HG02943 (cell line): ENCODE data around the gene B3GAT3.
"Not testable (repeated sequence)": the region's sequence is repeated elsewhere in the genome, so short reads cannot be mapped to it uniquely, and the experiment has no call there.

ENCODE experiments used
- ATAC-seq: cut with Tn5 transposase; IDR thresholded peaks from one replicate; pipeline ENCODE4 v1.9.1; 2021; ENCODE audit warnings: mild to moderate bottlenecking, low read depth, moderate library complexity; ENCODE audit not compliant: unreplicated experiment

Gene B3GAT3

DNA sequence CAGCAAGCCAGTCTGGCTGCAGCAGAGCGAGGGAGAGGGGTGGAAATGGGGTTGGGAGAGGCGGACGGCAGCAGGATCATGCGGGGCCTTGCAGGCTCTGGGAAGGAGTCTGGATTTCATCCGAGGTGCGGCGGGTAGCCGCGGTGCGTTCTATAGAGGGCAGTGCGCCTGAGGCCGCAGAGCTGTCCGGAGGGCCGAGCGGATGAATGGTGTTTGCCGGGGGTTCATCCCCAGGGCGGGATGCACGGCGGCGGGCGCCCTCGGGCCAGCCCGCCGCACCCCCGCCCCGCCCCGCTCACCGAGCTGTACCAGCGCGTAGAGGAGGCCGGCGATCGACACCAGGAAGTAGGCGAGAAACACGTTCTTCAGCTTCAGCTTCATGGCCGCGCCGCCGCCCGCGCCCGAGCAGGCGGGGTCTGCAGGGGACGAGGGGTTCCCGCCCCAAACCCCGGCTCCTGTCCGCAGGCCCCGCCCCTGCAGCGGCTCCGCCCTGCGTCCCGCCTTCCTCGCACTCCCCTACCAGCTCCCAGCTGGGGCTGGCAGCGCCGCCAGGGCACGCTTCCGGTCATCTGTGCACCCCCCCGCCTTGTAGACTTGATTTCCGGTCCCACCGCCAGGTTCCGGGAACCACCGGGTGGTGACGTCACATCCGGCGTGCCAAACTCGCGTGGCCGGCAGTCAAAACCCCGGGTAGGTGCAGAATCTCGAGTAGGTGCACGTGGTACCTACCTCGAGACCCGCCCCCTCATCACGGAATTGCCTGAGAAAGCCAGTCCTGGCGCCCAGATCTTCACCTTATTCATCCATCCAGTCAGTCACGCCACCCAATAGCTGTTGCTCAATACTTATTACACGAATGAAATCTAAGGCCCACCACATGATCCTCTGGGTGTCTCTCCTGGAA, at the start of gene B3GAT3:
Gene B3GAT3 (minus strand): TSS at position 420 of the 904 bp plus-strand sequence. CDS start 39 bp downstream, at position 381.
- ATAC-seq = peak; percentile 90

- ATAC-seq = no peak
These were observed 49.4 kb upstream of the B3GAT3 start for GRCh38 chr11:62671236-62671607.

GRCh38 chr11:62669420-62670161, 47.8 kb upstream of the B3GAT3 start:
- ATAC-seq = no peak

- no peak for ATAC-seq
These were observed 45.7 kb upstream of the B3GAT3 start for GRCh38 chr11:62667460-62667859.

GRCh38 chr11:62666259-62666926, 44.6 kb upstream of the B3GAT3 start:
- no peak for ATAC-seq

- no peak for ATAC-seq
These were observed 43.9 kb upstream of the B3GAT3 start for GRCh38 chr11:62665599-62666258.

DNA sequence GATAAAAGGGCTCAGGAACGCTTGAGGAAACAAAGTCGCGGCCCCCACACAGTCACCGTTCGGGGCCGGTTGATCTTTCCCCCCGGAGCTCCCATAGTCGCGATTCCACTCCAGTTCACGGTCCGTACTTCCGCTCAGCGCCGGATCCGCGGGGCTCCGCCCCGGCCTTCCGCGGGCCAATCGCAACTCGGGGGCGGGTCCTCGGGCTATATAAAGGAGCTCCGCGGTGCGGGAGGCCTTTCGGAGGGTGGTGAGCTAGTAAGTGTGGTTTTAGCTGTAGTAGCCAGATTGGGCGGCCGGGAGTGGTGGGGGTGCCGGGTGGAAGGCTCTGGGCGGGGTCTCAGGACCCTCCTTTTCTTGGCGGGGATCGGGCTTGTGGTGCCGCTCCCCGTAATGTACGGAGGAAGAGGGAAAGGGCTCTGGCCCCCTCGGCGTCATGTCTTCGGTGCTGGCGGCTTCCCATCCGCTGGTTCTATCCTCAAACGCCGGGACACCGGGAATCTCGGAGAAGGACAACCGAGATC, 43.4 kb upstream of the B3GAT3 start, which contains the start of the genes C11orf98 and CSKMT:
Gene C11orf98 (minus strand): TSS at position 136 of the 524 bp plus-strand sequence. CDS start 41 bp downstream, at position 95.
Gene CSKMT (plus strand): TSS at position 238 of the 524 bp plus-strand sequence. CDS start 568 bp downstream, outside the sequence.
- ATAC-seq = peak; percentile 70

DNA sequence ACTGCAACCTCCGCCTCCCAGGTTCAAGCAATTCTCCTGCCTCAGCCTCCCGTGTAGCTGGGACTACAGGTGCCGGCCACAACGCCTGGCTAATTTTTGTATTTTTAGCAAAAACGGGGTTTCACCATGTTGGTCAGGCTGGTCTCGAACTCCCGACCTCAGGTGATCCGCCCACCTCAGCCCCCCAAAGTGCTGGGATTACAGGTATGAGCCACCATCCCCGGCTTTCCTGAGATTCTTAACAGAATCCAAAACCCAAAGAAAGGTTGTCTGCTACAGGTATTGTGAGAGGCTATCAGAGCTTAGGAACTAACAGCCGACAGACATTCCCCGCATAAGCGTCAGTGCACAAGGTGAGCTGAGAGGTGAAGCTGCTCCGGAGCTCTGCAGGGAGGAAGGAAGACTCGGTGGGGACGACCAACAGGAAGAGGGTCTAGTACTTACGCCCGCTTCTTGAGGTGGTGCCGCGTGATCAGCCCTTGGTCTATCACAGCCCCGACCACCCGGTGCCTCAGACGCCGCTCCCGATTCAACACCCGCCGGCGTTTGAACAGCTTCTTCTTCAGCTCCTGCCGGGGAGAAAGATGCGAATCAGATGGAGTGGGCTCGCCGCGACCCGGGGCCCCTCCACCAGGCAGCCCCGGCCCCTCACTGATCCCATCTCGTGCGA, 42.8 kb upstream of the B3GAT3 start:
- ATAC-seq = peak; percentile 26

GRCh38 chr11:62656796-62657429, 35.1 kb upstream of the B3GAT3 start:
- ATAC-seq = no peak

GRCh38 chr11:62654297-62654696, 32.5 kb upstream of the B3GAT3 start:
- ATAC-seq = no peak

DNA sequence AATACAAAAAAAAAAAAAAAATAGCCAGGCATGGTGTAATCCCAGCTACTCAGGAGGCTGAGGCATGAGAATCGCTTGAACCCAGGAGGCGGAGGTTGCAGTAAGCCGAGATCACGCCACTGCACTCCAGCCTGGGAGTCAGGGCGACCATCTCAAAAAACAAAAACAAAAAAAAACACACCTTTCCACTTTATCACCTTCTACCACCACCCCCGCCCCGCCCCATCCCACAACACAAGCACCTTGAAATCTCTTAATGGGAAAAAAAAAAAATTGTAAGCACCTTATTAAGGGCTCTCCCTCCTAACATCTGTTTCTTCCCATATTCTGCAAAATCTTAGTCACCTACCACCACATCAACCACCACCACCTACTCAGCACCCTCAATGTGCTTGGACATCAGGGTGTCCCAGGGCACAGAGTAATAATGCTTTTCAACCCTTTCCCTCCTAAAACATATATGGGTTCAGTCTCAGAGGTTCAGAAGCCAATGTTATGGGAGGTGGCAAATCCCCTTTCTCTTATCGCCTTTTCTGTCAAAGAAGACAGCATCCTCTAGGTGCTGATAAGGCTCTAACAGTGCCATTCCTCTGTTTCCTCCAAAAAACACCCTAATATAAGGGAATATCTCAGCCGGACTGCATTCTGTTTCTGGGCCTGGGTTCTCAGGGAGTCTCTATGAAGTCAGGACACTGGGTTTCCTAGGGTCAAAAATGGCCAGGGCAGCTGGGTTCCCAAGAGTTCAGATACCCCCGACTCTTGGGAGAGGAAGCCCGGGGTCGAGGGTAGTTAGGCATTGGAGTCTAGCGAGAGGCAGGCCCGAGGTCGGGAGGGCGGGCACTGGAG, 30.6 kb upstream of the B3GAT3 start:
- ATAC-seq = peak; percentile 24

DNA sequence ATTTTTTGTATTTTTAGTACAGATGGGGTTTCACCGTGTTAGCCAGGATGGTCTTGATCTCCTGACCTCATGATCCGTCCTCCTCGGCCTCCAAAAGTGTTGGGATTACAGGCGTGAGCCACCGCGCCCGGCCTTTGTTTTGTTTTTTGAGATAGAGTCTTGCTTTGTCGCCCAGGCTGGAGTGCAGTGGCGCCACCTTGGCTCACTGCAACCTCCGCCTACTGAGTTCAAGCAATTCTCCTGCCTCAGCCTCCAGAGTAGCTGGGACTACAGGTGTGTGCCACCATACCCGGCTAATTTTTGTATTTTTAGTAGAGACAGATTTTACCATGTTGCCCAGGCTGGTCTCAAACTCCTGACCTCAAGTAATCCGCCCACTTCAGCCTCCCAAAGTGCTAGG, 28.5 kb upstream of the B3GAT3 start:
- not testable (repeated sequence) for ATAC-seq

DNA sequence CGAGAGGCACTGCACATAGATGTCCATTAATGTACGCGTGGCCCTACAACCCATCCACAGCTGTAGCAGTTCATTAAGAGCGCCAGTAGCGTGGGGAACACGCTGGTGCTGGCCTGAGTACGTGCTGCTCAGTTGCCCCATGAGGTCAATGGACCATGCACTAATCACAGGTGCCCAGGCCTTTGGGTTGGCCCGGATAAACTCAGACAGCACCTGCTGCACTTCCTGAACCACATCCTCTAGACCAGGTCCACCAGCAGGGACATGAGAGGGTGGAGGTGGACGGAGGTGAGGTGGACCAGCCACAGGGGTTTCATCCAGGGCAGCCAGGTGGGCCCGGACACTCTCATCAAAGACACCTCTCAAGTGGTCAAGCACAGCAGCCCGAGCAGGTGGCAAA, 27.7 kb upstream of the B3GAT3 start:
- no peak for ATAC-seq

- ATAC-seq = no peak
These were observed 27.2 kb upstream of the B3GAT3 start for GRCh38 chr11:62648967-62649364.

DNA sequence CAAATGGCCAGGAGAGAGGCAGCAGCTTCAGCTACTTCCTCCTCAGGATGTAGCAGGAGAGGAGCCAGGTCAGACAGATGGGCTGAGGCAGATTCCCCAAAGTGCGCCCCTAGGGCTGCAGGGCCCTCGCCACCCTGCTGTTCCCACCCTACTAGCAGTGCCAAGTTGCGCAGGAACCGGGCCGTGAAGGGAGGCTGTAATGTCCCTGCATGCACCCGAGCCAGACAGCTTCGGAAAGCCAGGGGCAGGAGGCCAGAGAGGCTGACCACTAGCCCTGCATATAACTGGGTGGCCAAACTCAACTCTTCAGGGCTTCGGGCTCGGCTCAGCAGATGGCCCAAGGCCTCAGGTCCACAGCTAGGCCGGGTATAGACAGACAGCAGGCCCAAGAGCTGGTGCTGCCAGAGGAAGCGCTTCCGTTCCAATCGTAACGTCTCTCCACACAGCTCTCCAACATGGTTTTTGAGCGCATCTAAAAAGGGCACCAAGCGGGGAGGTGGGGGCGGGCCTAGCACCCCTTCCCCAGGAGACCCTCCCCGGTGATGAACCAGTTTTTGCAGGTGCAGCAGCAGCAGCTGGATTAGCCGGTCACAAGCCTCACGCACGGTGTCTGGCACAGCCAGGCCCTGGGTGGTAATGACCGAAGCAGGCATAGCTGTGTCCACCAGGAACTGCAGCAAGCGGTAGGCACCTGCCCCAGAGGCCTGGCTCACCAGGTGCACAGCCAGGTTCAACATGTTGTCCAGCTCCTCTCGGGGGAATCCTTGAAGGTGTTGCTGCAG, 26.6 kb upstream of the B3GAT3 start:
- no peak for ATAC-seq

DNA sequence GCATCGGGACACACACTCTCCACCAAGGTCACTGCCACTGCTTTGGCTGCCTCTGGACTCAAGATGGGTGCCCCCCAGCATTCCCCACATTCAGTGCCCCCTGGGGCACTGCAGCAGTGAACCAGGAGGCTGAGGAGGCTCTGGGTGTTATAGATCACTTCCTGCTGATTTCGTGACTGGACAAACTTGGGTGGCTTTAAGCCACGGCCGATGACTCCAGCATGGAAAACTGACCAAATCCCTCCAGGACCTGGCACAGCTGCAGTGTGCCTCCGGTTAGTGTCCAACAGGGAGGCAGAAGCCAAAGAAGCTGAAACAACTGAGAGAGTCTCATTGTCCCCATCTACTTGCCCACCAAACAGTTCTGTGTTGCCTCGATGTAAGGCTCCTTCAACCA, 25.8 kb upstream of the B3GAT3 start:
- ATAC-seq = no peak

DNA sequence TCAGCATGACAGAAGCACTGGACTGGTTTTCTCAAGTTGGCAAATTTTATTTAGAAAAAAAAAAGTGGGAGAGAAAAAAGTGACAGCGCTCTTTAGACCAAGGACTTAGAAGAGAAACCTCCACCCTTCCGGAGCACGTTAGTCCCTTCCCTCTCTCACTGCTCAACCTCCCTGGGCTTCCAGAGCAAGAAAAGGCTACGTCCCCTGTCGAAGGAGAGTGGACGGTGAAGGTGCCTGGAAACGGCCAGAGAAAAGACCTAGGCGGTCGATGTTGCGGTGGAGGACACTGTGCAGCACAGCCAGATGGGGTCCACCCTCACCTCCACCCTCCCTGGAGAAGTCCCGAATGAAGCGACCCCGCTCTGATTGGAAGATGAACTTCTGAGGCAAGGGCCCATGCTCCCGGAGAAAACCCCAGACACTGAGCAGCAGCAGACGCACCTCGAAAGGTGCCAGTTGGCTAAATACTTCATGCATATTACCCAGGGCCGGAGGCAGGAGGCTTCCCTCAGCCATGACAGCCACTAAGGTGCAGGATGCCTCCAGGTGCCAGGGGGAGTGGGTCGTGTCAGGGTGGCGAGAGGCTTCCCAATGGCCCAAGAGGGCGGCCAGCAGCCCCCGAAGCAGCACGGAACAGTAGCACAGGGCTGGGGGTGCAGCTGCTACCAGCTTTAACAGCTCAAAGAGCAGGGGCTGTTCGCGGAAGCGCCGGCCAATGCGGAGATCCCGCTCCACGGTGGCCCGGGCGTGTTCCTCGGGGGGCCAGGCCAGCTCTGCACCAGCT, 25.2 kb upstream of the B3GAT3 start:
- ATAC-seq = no peak
